Ovary (tissue), 9 donors: ENCODE data around the gene DNAH8. TPM values are rescaled to one million over a fixed set of nuclear protein-coding genes. Genes with fewer than 3 reads are reported as not detected.

Experiments used
- DNase-seq, 5 donors: peaks; one replicate each; pipeline ENCODE4 v3.0.0-alpha.2; 2019 to 2020
- H3K27ac ChIP-seq, 2 donors: fragments of 200-600 bp; one replicate each; pipeline versions ENCODE4 v1.5.1 to v1.8.0; 2019 to 2022
- H3K27me3 ChIP-seq: fragments of 200-600 bp; one replicate; pipeline ENCODE4 v1.8.0; 2022
- H3K36me3 ChIP-seq: fragments of 200-600 bp; sonication (generic); one replicate; pipeline ENCODE4 v1.5.1; 2019
- H3K4me1 ChIP-seq: one replicate; pipeline ENCODE4 v1.8.1; 2013; ENCODE audit warnings: mild to moderate bottlenecking, moderate library complexity; ENCODE audit not compliant: insufficient read depth
- H3K4me3 ChIP-seq: fragments of 200-600 bp; sonication (generic); one replicate; pipeline ENCODE4 v1.5.1; 2017
- H3K9me3 ChIP-seq, 2 donors: fragments of 200-600 bp in 1 of 2; sonication (generic) in 1 of 2; one replicate each; pipeline versions ENCODE4 v1.5.1 to v1.8.1; 2013 to 2019; ENCODE audit warnings: mild to moderate bottlenecking in 1 of 2, moderate library complexity in 1 of 2
- CTCF ChIP-seq, 3 donors: fragments of 450-650 bp in 2 of 3; fragments of 200-600 bp in 1 of 3; IDR thresholded peaks; one replicate each; pipeline versions ENCODE4 v1.5.1 to v1.8.0; 2016 to 2022; ENCODE audit warnings: antibody characterized with exemption in 3 of 3, mild to moderate bottlenecking in 1 of 3
- EP300 ChIP-seq: sonication (generic); formaldehyde crosslinking; IDR thresholded peaks from one replicate; pipeline ENCODE4 v1.6.1; 2017; ENCODE audit warnings: antibody characterized with exemption
- POLR2A ChIP-seq: fragments of 450-650 bp; IDR thresholded peaks from one replicate; pipeline ENCODE4 v1.6.1; 2017; ENCODE audit warnings: antibody characterized with exemption, mild to moderate bottlenecking, moderate library complexity
- WGBS, 3 donors: extraction: QIAGEN DNeasy Blood & Tissue Kit in 1 of 3; methylation state at CpG; one replicate each; pipeline versions ENCODE4 v1.1.5 to v1.1.7; 2013 to 2017; 5-methylcytosine and 5-hydroxymethylcytosine counted together
- intact Hi-C, 4 donors: fragments of 100-400 bp; cut with DNase I; formaldehyde crosslinking; loops; one replicate each; pipeline versions ENCODE4 v1.11.0 to v1.15.1; 2022 to 2023
- polyA plus RNA-seq, 2 donors: library from polyadenylated mRNA; stranded (reverse); fragments of 200-250 nt in 1 of 2; fragments of 350-450 nt in 1 of 2; fragmentation: Illumina TruSeq in 1 of 2; extraction: RNeasy Lipid Tissue Mini Kit (QIAGEN cat#74804) in 1 of 2; gene quantifications; one replicate each; pipeline ENCODE4 v1.2.3, GENCODE V29; 2013 to 2014
- total RNA-seq, 7 donors: library from RNA; depleted of rRNA in 2 of 7; stranded (reverse); fragments of >200 nt in 2 of 7; fragmentation: NEBNext Ultra II Directional in 3 of 7; extraction: Animal tissue kit (Norgen Biotek cat#: 25700) in 3 of 7; gene quantifications; one replicate each; pipeline versions ENCODE4 v1.1.0 to v1.2.4, GENCODE V29; 2016 to 2023
- donor health status: DM: no; HTN: no; CAD: no; lungs with moderate emphysema.
- donor health status: DM: no; HTN: no; CAD: no.
- donor health status: Bipolar disorder and iron deficiency.
- donor health status: DM: yes; HTN: yes; CAD: no.
- donor health status: DM: no; HTN: no; CAD: no.
- donor health status: DM: yes; HTN: yes; CAD: no.

The DNAH8 gene
- total and polyA plus RNA-seq, 9 donors, result under 0.01 to 0.08 (median 0.01) TPM; not detected in 4

DNA sequence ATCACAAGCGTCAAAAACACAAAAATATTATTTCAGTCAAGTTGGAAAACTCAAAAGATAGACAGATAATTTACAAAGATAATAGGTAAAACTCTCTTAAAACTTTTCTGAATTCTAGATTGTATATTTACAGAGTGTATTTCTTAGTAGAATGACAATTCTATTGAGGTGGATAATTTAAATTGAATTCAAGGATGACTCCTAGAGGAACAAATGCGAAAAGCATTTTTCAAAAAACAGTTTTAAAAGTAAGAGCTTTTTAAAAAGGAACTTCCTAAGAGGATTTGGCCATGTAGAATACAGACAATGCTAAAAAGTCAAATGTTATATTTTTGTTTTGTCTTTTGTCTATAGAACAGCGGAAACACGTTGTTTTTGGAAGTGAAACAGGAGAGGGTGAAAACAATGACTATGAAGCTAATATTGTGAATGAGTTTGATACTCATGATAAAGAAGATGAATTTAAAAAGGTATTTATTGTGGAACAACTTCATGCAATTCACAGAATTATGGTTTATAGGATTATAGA lies 90.1 kb downstream of the DNAH8 start:
- no peaks in the 10 kb centered on the region for H3K36me3 ChIP-seq
- H3K27me3 ChIP-seq, result no peaks in the 10 kb centered on the region
- H3K4me1 ChIP-seq, result no peaks in the 10 kb centered on the region
- no peak overlapping the region for H3K27ac ChIP-seq
- DNase-seq, result no peak
- no peak for TF ChIP-seq EP300
- TF ChIP-seq POLR2A, result no peak
- no peak for TF ChIP-seq CTCF (IDR thresholded peaks at IDR 0.05)
- 27 to 43% (median 28%) methylated on average over 4 of the region's 4 CpGs for WGBS, 3 donors
- intact Hi-C loops, result no loop called here
- no peak overlapping the region for H3K4me3 ChIP-seq
- no peaks in the 10 kb centered on the region for H3K9me3 ChIP-seq

DNA sequence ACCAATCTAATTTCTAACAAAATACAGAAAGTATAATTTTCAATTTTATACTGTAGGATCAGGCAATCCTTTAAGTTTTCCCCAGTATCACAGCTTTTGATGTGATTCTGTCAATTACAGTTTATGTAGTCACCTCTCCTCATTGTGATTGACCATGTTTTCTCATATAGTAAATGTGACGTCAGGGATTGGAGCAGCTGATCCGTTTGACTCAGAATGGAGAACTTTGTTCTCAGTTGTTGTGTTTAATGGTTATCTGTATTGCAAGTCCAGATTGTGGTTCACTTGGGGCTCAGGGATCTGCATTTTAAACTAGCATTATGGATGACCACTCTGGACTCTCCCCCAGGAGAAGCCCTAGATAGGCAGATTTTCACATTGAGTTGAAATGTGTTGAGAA lies 90.6 kb downstream of the DNAH8 start:
- Histone ChIP-seq H3K4me3 (no peak overlapping the region), H3K27me3 (no peaks in the 10 kb centered on the region), H3K36me3 (no peaks in the 10 kb centered on the region), H3K4me1 (no peaks in the 10 kb centered on the region), H3K27ac (no peak overlapping the region), H3K9me3 (no peaks in the 10 kb centered on the region)
- intact Hi-C loops, result no loop called here
- TF ChIP-seq POLR2A, result no peak
- no peak for TF ChIP-seq EP300
- TF ChIP-seq CTCF (IDR thresholded peaks at IDR 0.05), result no peak
- DNase-seq, result no peak
- 16 to 39% (median 30%) methylated on average over 2 of the region's 2 CpGs for WGBS, 3 donors

GRCh38 chr6:38806271-38806670 lies 91.2 kb downstream of the DNAH8 start:
- Histone ChIP-seq H3K9me3 (no peaks in the 10 kb centered on the region), H3K4me3 (no peak overlapping the region), H3K27me3 (no peaks in the 10 kb centered on the region), H3K36me3 (no peaks in the 10 kb centered on the region), H3K4me1 (no peaks in the 10 kb centered on the region), H3K27ac (no peak overlapping the region)
- no peak for DNase-seq
- intact Hi-C loops, result no loop called here
- no peak for TF ChIP-seq POLR2A
- TF ChIP-seq EP300, result no peak
- no peak for TF ChIP-seq CTCF (IDR thresholded peaks at IDR 0.05)
- 51 to 78% (median 69%) methylated on average over 2 of the region's 2 CpGs for WGBS, 3 donors

DNA sequence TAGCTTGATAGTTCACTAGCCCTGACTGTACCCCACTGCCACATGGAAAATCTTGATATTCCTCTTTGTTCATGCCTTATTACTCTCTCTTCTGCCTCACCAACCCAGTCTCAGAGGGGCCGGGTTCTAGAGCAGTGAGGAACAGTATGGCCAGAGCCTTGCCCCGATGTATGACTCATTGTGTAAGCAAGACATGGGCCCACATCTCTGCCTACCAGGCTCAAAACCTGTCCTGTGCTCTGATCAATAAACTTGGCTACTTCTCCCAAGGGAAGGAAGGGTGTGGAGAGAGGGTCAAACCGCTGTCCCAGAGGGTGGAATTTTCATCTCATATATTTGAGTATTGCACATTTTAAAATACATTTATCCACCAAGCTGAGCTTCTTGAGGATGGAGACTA lies 91.7 kb downstream of the DNAH8 start:
- no peaks in the 10 kb centered on the region for H3K36me3 ChIP-seq
- no peaks in the 10 kb centered on the region for H3K9me3 ChIP-seq
- TF ChIP-seq CTCF (IDR thresholded peaks at IDR 0.05), result no peak
- no peak for TF ChIP-seq EP300
- TF ChIP-seq POLR2A, result no peak
- no peaks in the 10 kb centered on the region for H3K4me1 ChIP-seq
- DNase-seq, result no peak
- no peak overlapping the region for H3K4me3 ChIP-seq
- H3K27me3 ChIP-seq, result no peaks in the 10 kb centered on the region
- 89 to 92% (median 89%) methylated on average over 3 of the region's 3 CpGs for WGBS, 3 donors
- no peak overlapping the region for H3K27ac ChIP-seq
- intact Hi-C loops, result no loop called here
